GM23338 (cell line): ENCODE data around the gene C11orf91. TPM values are rescaled to one million over a fixed set of nuclear protein-coding genes. Genes with fewer than 3 reads are reported as not detected.

ENCODE experiments used
- ATAC-seq: fragments of 200-7000 bp; cut with Tn5 transposase; 3 replicates; pipeline ENCODE4 v1.9.1; 2020
- DNase-seq: peaks from one replicate; pipeline ENCODE4 v3.0.0-alpha.2; 2015; ENCODE audit warnings: low spot score
- H2AFZ ChIP-seq: fragments of 200-600 bp; sonication (generic); 2 replicates; pipeline ENCODE4 v1.8.0; 2016; ENCODE audit warnings: antibody characterized with exemption, mild to moderate bottlenecking, moderate library complexity
- H3F3A ChIP-seq: fragments of 200-600 bp; sonication (generic); replicated peaks from 2 replicates; pipeline ENCODE4 v1.8.0; 2017; ENCODE audit warnings: antibody characterized with exemption, mixed run types, low read depth
- H3K27ac ChIP-seq: fragments of 200-600 bp; sonication (generic); 2 replicates; pipeline ENCODE4 v1.6.1; 2016; ENCODE audit warnings: low read depth
- H3K27me3 ChIP-seq: fragments of 200-600 bp; sonication (generic); 2 replicates; pipeline ENCODE4 v1.8.0; 2016; ENCODE audit warnings: mild to moderate bottlenecking, mixed run types, moderate library complexity; ENCODE audit not compliant: insufficient read depth
- H3K36me3 ChIP-seq: fragments of 200-600 bp; sonication (generic); 2 replicates; pipeline ENCODE4 v1.8.0; 2016; ENCODE audit warnings: mild to moderate bottlenecking; ENCODE audit not compliant: insufficient read depth
- H3K4me1 ChIP-seq: fragments of 200-600 bp; sonication (generic); 2 replicates; pipeline ENCODE4 v1.8.0; 2016; ENCODE audit warnings: mild to moderate bottlenecking, moderate library complexity; ENCODE audit not compliant: insufficient read depth
- H3K4me2 ChIP-seq: fragments of 200-600 bp; sonication (generic); 2 replicates; pipeline ENCODE4 v1.7.1; 2017; ENCODE audit warnings: mixed run types
- H3K4me3 ChIP-seq: fragments of 200-600 bp; sonication (generic); 2 replicates; pipeline ENCODE4 v1.6.1; 2016; ENCODE audit warnings: mixed run types
- H3K79me2 ChIP-seq: fragments of 200-600 bp; sonication (generic); replicated peaks from 2 replicates; pipeline ENCODE4 v1.8.0; 2017; ENCODE audit warnings: mild to moderate bottlenecking; ENCODE audit not compliant: insufficient read depth
- H3K9me2 ChIP-seq: fragments of 200-600 bp; sonication (generic); 2 replicates; pipeline ENCODE4 v1.8.0; 2017; ENCODE audit not compliant: insufficient read depth
- H4K20me1 ChIP-seq: fragments of 200-600 bp; sonication (generic); replicated peaks from 2 replicates; pipeline ENCODE4 v1.8.0; 2017; ENCODE audit warnings: mild to moderate bottlenecking; ENCODE audit not compliant: insufficient read depth
- H3K27ac Mint-ChIP-seq: 2 replicates; pipeline ENCODE4 v1.8.0; 2020; ENCODE audit warnings: inconsistent platforms, mild to moderate bottlenecking, moderate library complexity, mixed read lengths
- H3K27me3 Mint-ChIP-seq: 3 replicates; pipeline ENCODE4 v1.8.0; 2022; ENCODE audit warnings: low read depth, mild to moderate bottlenecking, moderate library complexity, mixed read lengths, inconsistent platforms; ENCODE audit not compliant: insufficient read depth, poor library complexity
- H3K36me3 Mint-ChIP-seq: 3 replicates; pipeline ENCODE4 v1.8.0; 2021; ENCODE audit warnings: low read depth, mild to moderate bottlenecking, inconsistent platforms, moderate library complexity, mixed read lengths
- H3K4me1 Mint-ChIP-seq: 3 replicates; pipeline ENCODE4 v1.8.0; 2020; ENCODE audit warnings: mild to moderate bottlenecking, inconsistent platforms, mixed read lengths
- H3K4me3 Mint-ChIP-seq: 3 replicates; pipeline ENCODE4 v1.8.0; 2021; ENCODE audit warnings: moderate library complexity, mild to moderate bottlenecking, inconsistent platforms, mixed read lengths
- H3K9me3 Mint-ChIP-seq: 3 replicates; pipeline ENCODE4 v1.8.0; 2020; ENCODE audit warnings: moderate library complexity, mild to moderate bottlenecking, inconsistent platforms, mixed read lengths
- CREB1 ChIP-seq: fragments of 250-450 bp; sonication (Bioruptor Pico); IDR thresholded peaks from 2 replicates; pipeline ENCODE4 v1.5.0; 2020; ENCODE audit warnings: low read depth, mild to moderate bottlenecking, moderate library complexity
- ETS1 ChIP-seq: IDR thresholded peaks from 2 replicates; pipeline ENCODE4 v1.6.1; 2016; ENCODE audit warnings: antibody characterized with exemption
- EZH2 ChIP-seq: fragments of 200-600 bp; sonication (generic); IDR thresholded peaks from one replicate; pipeline ENCODE4 v1.8.0; 2017; ENCODE audit warnings: antibody characterized with exemption, mild to moderate bottlenecking, low read depth; ENCODE audit not compliant: unreplicated experiment
- EZH2phosphoT487 ChIP-seq: fragments of 200-600 bp; sonication (generic); IDR thresholded peaks from one replicate; pipeline ENCODE4 v1.8.1; 2018; ENCODE audit warnings: antibody characterized with exemption; ENCODE audit not compliant: unreplicated experiment
- JUNB ChIP-seq: IDR thresholded peaks from one replicate; pipeline ENCODE4 v1.6.1; 2016; ENCODE audit warnings: antibody characterized with exemption; ENCODE audit not compliant: unreplicated experiment
- NANOG ChIP-seq: IDR thresholded peaks from 2 replicates; pipeline ENCODE4 v1.6.1; 2016; ENCODE audit warnings: antibody characterized with exemption, borderline replicate concordance
- POLR2AphosphoS5 ChIP-seq: IDR thresholded peaks from 2 replicates; pipeline ENCODE4 v1.6.1; 2016; ENCODE audit warnings: antibody characterized with exemption, low read depth
- REST ChIP-seq: IDR thresholded peaks from one replicate; pipeline ENCODE4 v1.6.1; 2018; ENCODE audit warnings: antibody characterized with exemption; ENCODE audit not compliant: unreplicated experiment
- STAT1 ChIP-seq: IDR thresholded peaks from one replicate; pipeline ENCODE4 v1.6.1; 2016; ENCODE audit warnings: antibody characterized with exemption; ENCODE audit not compliant: unreplicated experiment
- ZNF114 ChIP-seq: fragments of 250-450 bp; sonication (Bioruptor Pico); IDR thresholded peaks from 2 replicates; pipeline ENCODE4 v1.5.0; 2020; ENCODE audit warnings: mild to moderate bottlenecking, moderate library complexity
- ZNF331 ChIP-seq: fragments of 250-450 bp; sonication (Bioruptor Pico); IDR thresholded peaks from 2 replicates; pipeline ENCODE4 v1.5.0; 2020; ENCODE audit warnings: low read depth, mild to moderate bottlenecking, moderate library complexity
- ZNF462 ChIP-seq: fragments of 250-450 bp; sonication (Bioruptor Pico); IDR thresholded peaks from 2 replicates; pipeline ENCODE4 v1.5.0; 2020; ENCODE audit warnings: mild to moderate bottlenecking, moderate library complexity
- polyA plus RNA-seq: library from polyadenylated mRNA; unstranded; fragments of >200 nt; fragmentation: Nextera tagmentation; extraction: Ambion mirVana; gene quantifications from 2 replicates; pipeline ENCODE4 v1.2.1, GENCODE V29; 2016
- total RNA-seq: library from RNA; depleted of rRNA; stranded (reverse); fragments of >200 nt; shearing (Covaris generic); gene quantifications from 2 replicates; pipeline ENCODE4 v1.2.3, GENCODE V29; 2014
- TF ChIP-seq, protein P1 (sequence below), 2 experiments: fragments of 200-600 bp in 1 of 2; sonication (generic) in 1 of 2; conservative IDR thresholded peaks; 2 replicates each; pipeline versions ENCODE4 v1.5.1 to v1.6.1; 2016 to 2017; ENCODE audit warnings: antibody characterized with exemption in 2 of 2, low read depth in 2 of 2, mild to moderate bottlenecking in 2 of 2, moderate library complexity in 1 of 2

The C11orf91 gene
- total and polyA plus RNA-seq, 2 experiments from 2014 or later: not detected

DNA sequence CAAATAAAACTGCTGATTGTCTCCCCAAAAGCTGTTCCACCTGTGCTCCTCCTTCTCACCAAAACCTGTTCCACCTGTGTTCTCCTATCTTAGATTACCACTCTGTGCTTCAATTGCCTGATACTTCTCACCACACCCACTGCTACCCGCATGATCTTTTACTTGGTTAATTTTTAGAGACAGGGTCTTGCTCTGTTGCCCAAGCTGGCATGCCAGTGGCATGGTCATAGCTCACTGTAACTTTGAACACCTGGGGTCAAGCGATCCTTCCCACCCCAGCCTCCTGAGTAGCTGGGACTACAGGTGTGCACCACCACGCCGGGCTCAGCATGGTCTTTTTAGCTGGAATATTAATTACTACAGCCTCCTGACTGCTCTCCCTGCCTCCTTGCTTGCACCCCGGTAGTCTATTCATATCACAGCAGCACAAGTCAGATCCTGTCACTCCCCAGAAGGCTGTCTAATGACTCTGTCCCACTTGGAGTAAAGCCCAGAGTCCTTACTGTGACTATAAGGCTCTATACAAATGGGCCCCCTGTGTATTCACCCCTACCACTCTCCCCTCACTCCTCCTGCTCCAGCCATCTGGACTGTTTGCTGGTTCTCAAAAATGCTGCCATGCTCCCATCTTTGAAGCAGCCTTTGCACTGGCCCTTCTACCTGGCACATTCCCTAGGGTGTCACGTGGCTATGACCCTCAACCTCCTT lies 3.5 kb downstream of the C11orf91 start:
- Histone ChIP-seq H3K4me3 (no peak overlapping the region), H4K20me1 (no peaks in the 10 kb centered on the region), H3F3A (no peaks in the 10 kb centered on the region), H3K79me2 (no peaks in the 10 kb centered on the region), H2AFZ (no peak overlapping the region), H3K4me1 (peaks cover 29% of the 10 kb centered on the region), H3K4me2 (no peak overlapping the region), H3K27me3 (peaks cover 10% of the 10 kb centered on the region), H3K36me3 (no peaks in the 10 kb centered on the region), H3K27ac (no peak overlapping the region), H3K9me2 (0 out of 2 replicates have a peak, but pooled peaks cover 4% of the 10 kb centered on the region)
- DNase-seq (no peak), ATAC-seq (no peak)
- H3K4me1 Mint-ChIP-seq: peaks cover 33% of the 10 kb centered on the region
- no peak overlapping the region for H3K4me3 Mint-ChIP-seq
- peaks cover 10% of the 10 kb centered on the region for H3K27me3 Mint-ChIP-seq
- H3K36me3 Mint-ChIP-seq: no peaks in the 10 kb centered on the region
- no peak overlapping the region for H3K27ac Mint-ChIP-seq
- no peaks in the 10 kb centered on the region; the same call in 2 of the 3 replicates for H3K9me3 Mint-ChIP-seq
- TF ChIP-seq CREB1: no peak
- TF ChIP-seq STAT1: no peak
- TF ChIP-seq POLR2AphosphoS5: no peak
- TF ChIP-seq ZNF462 (CRISPR knock-in tag): no peak
- no peak for TF ChIP-seq REST
- TF ChIP-seq NANOG: no peak
- TF ChIP-seq EZH2: no peak
- TF ChIP-seq, protein P1, sequence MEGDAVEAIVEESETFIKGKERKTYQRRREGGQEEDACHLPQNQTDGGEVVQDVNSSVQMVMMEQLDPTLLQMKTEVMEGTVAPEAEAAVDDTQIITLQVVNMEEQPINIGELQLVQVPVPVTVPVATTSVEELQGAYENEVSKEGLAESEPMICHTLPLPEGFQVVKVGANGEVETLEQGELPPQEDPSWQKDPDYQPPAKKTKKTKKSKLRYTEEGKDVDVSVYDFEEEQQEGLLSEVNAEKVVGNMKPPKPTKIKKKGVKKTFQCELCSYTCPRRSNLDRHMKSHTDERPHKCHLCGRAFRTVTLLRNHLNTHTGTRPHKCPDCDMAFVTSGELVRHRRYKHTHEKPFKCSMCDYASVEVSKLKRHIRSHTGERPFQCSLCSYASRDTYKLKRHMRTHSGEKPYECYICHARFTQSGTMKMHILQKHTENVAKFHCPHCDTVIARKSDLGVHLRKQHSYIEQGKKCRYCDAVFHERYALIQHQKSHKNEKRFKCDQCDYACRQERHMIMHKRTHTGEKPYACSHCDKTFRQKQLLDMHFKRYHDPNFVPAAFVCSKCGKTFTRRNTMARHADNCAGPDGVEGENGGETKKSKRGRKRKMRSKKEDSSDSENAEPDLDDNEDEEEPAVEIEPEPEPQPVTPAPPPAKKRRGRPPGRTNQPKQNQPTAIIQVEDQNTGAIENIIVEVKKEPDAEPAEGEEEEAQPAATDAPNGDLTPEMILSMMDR (conservative IDR thresholded peaks at IDR 0.05; ENCODE audit: low read depth in 2 of 2): no peak
- TF ChIP-seq ZNF114 (CRISPR knock-in tag): no peak
- no peak for TF ChIP-seq EZH2phosphoT487
- TF ChIP-seq ETS1: no peak
- no peak for TF ChIP-seq JUNB
- TF ChIP-seq ZNF331: no peak
